ENCODE results near the gene CLEC4G. TPM values are rescaled to one million over a fixed set of nuclear protein-coding genes. Genes with fewer than 3 reads are reported as not detected.

CLEC4G gene
- total RNA-seq, 1 donor from 2014 or later: not detected

DNA sequence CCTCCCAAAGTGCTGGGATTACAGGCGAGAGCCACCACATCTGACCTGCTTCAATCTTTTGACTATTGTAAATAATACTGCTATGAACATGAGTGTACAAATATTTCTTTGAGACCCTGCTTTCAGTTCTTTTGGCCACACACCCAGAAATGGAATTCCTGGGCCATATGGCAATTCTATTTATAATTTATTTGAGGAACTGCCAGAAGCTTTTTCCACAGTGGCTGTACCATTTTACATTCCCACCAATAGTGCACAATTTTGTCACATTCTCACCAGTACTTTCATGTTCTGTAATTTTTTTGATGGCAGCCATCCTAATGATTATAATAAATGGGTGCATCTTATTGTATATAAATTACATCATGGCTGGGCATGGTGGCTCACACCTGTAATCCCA lies 16.2 kb downstream of the CLEC4G start:
- no peaks in the 10 kb centered on the region for H3K36me3 Mint-ChIP-seq (ENCODE audit: unreplicated experiment)
- no peaks in the 10 kb centered on the region for H3K27me3 Mint-ChIP-seq (ENCODE audit: unreplicated experiment)
- DNase-seq (ENCODE audit: extremely low spot score, unreplicated experiment): no peak
- TF ChIP-seq, protein P1, sequence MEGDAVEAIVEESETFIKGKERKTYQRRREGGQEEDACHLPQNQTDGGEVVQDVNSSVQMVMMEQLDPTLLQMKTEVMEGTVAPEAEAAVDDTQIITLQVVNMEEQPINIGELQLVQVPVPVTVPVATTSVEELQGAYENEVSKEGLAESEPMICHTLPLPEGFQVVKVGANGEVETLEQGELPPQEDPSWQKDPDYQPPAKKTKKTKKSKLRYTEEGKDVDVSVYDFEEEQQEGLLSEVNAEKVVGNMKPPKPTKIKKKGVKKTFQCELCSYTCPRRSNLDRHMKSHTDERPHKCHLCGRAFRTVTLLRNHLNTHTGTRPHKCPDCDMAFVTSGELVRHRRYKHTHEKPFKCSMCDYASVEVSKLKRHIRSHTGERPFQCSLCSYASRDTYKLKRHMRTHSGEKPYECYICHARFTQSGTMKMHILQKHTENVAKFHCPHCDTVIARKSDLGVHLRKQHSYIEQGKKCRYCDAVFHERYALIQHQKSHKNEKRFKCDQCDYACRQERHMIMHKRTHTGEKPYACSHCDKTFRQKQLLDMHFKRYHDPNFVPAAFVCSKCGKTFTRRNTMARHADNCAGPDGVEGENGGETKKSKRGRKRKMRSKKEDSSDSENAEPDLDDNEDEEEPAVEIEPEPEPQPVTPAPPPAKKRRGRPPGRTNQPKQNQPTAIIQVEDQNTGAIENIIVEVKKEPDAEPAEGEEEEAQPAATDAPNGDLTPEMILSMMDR (IDR thresholded peaks at IDR 0.05): no peak
- H3K27ac Mint-ChIP-seq (ENCODE audit: unreplicated experiment): no peak overlapping the region
- peaks cover 5% of the 10 kb centered on the region for H3K9me3 Mint-ChIP-seq (ENCODE audit: unreplicated experiment)
- no peak overlapping the region for H3K4me3 Mint-ChIP-seq (ENCODE audit: unreplicated experiment)
- no peaks in the 10 kb centered on the region for H3K4me1 Mint-ChIP-seq (ENCODE audit: unreplicated experiment)

- Mint-ChIP-seq H3K27ac (ENCODE audit: unreplicated experiment) (no peak overlapping the region), H3K36me3 (ENCODE audit: unreplicated experiment) (no peaks in the 10 kb centered on the region), H3K4me1 (ENCODE audit: unreplicated experiment) (no peaks in the 10 kb centered on the region), H3K4me3 (ENCODE audit: unreplicated experiment) (no peak overlapping the region), H3K27me3 (ENCODE audit: unreplicated experiment) (peaks cover 7% of the 10 kb centered on the region), H3K9me3 (ENCODE audit: unreplicated experiment) (no peaks in the 10 kb centered on the region)
- TF ChIP-seq, protein P1 (IDR thresholded peaks at IDR 0.05): no peak
- DNase-seq (ENCODE audit: extremely low spot score, unreplicated experiment): no peak
Measured at GRCh38 chr19:7710616-7711015, 21.3 kb downstream of the CLEC4G start.

GRCh38 chr19:7709932-7710460 lies 21.9 kb downstream of the CLEC4G start:
- Mint-ChIP-seq H3K27ac (ENCODE audit: unreplicated experiment) (no peak overlapping the region), H3K36me3 (ENCODE audit: unreplicated experiment) (no peaks in the 10 kb centered on the region), H3K9me3 (ENCODE audit: unreplicated experiment) (no peaks in the 10 kb centered on the region), H3K4me1 (ENCODE audit: unreplicated experiment) (no peaks in the 10 kb centered on the region), H3K27me3 (ENCODE audit: unreplicated experiment) (peaks cover 7% of the 10 kb centered on the region), H3K4me3 (ENCODE audit: unreplicated experiment) (no peak overlapping the region)
- DNase-seq (ENCODE audit: extremely low spot score, unreplicated experiment): no peak
- TF ChIP-seq, protein P1 (IDR thresholded peaks at IDR 0.05): no peak

DNA sequence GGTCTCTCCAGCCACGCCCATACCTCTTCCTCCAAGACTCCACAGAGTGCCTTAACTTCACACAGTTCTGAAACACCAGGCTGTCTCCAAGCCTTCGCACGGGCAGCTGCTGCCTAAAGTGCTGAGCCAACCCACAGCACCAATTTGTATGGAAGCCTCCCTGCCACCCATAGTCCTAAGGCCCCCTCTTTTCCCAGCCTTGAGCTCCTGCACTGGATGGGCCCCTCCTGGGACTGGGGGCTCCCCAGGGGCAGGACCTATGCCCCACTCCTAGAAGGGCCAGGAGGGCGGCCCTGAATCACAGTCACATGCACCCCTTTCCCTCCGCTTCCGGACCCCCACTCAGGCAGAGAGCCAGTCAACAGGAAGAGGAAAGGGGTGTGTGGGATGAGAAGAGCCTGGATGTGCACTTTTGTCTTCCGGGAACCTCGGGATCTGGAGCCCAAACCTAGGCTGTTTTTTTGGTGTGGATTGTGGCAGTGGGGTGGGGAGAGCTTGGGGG lies 24.9 kb downstream of the CLEC4G start:
- Mint-ChIP-seq H3K27me3 (ENCODE audit: unreplicated experiment) (peaks cover 10% of the 10 kb centered on the region), H3K36me3 (ENCODE audit: unreplicated experiment) (no peaks in the 10 kb centered on the region), H3K4me1 (ENCODE audit: unreplicated experiment) (no peaks in the 10 kb centered on the region), H3K27ac (ENCODE audit: unreplicated experiment) (no peak overlapping the region), H3K4me3 (ENCODE audit: unreplicated experiment) (no peak overlapping the region), H3K9me3 (ENCODE audit: unreplicated experiment) (no peaks in the 10 kb centered on the region)
- DNase-seq (ENCODE audit: extremely low spot score, unreplicated experiment): no peak
- TF ChIP-seq, protein P1 (IDR thresholded peaks at IDR 0.05): no peak

- Mint-ChIP-seq H3K4me1 (ENCODE audit: unreplicated experiment) (no peaks in the 10 kb centered on the region), H3K9me3 (ENCODE audit: unreplicated experiment) (no peaks in the 10 kb centered on the region), H3K27ac (ENCODE audit: unreplicated experiment) (no peak overlapping the region), H3K36me3 (ENCODE audit: unreplicated experiment) (no peaks in the 10 kb centered on the region), H3K27me3 (ENCODE audit: unreplicated experiment) (peaks cover 10% of the 10 kb centered on the region), H3K4me3 (ENCODE audit: unreplicated experiment) (no peak overlapping the region)
- TF ChIP-seq, protein P1 (IDR thresholded peaks at IDR 0.05): no peak
- DNase-seq (ENCODE audit: extremely low spot score, unreplicated experiment): no peak
Measured at GRCh38 chr19:7706188-7706954, 25.5 kb downstream of the CLEC4G start.

All from osteocyte (in vitro differentiated cells).